ENCODE measurements around the gene DEDD.

The DEDD gene

GRCh38 chr1:161177112-161177935, 44.9 kb upstream of the DEDD start, which contains the start of gene B4GALT3:
Gene B4GALT3 (minus strand): TSS chr1:161177507. CDS start chr1:161176060, 1,447 bp downstream.
- DNase-seq (ENCODE audit: extremely low read depth, insufficient read length), result peak; percentile 90
- Histone ChIP-seq H3K27me3 (replicated peaks; ENCODE audit: control insufficient read depth, insufficient read depth, low read length) (no peaks in the 10 kb centered on the region), H3K36me3 (ENCODE audit: control insufficient read depth, insufficient read depth, low read length) (peaks cover 18% of the 10 kb centered on the region), H3K4me3 (replicated peaks; ENCODE audit: low read depth, low read length) (peak within 1 kb of the TSS; percentile 77)
- no peak for TF ChIP-seq CTCF (IDR thresholded peaks at IDR 0.05; ENCODE audit: insufficient read depth, low read length, poor library complexity, severe bottlenecking)

- TF ChIP-seq CTCF (IDR thresholded peaks at IDR 0.05; ENCODE audit: insufficient read depth, low read length, poor library complexity, severe bottlenecking), result no peak
- DNase-seq (ENCODE audit: extremely low read depth, insufficient read length), result no peak
- H3K27me3 ChIP-seq (replicated peaks; ENCODE audit: control insufficient read depth, insufficient read depth, low read length), result no peaks in the 10 kb centered on the region
Observed at GRCh38 chr1:161176468-161177111, 44.1 kb upstream of the DEDD start.

GRCh38 chr1:161175771-161176453, 43.4 kb upstream of the DEDD start:
- H3K36me3 ChIP-seq (ENCODE audit: control insufficient read depth, insufficient read depth, low read length), result peaks cover 27% of the 10 kb centered on the region
- DNase-seq (ENCODE audit: extremely low read depth, insufficient read length), result no peak
- H3K4me3 ChIP-seq (replicated peaks; ENCODE audit: low read depth, low read length), result peak overlapping the region; percentile 77
- H3K27me3 ChIP-seq (replicated peaks; ENCODE audit: control insufficient read depth, insufficient read depth, low read length), result no peaks in the 10 kb centered on the region
- no peak for TF ChIP-seq CTCF (IDR thresholded peaks at IDR 0.05; ENCODE audit: insufficient read depth, low read length, poor library complexity, severe bottlenecking)

More at GRCh38 chr1:161176468-161177111, 44.1 kb upstream of the DEDD start:
- peak overlapping the region; percentile 77 for H3K4me3 ChIP-seq (replicated peaks; ENCODE audit: low read depth, low read length)
- H3K36me3 ChIP-seq (ENCODE audit: control insufficient read depth, insufficient read depth, low read length), result peaks cover 21% of the 10 kb centered on the region

GRCh38 chr1:161174911-161175310, 42.4 kb upstream of the DEDD start:
- H3K4me3 ChIP-seq (replicated peaks; ENCODE audit: low read depth, low read length), result no peak overlapping the region
- H3K27me3 ChIP-seq (replicated peaks; ENCODE audit: control insufficient read depth, insufficient read depth, low read length), result no peaks in the 10 kb centered on the region
- peaks cover 32% of the 10 kb centered on the region for H3K36me3 ChIP-seq (ENCODE audit: control insufficient read depth, insufficient read depth, low read length)
- DNase-seq (ENCODE audit: extremely low read depth, insufficient read length), result no peak
- TF ChIP-seq CTCF (IDR thresholded peaks at IDR 0.05; ENCODE audit: insufficient read depth, low read length, poor library complexity, severe bottlenecking), result no peak

- no peak for TF ChIP-seq CTCF (IDR thresholded peaks at IDR 0.05; ENCODE audit: insufficient read depth, low read length, poor library complexity, severe bottlenecking)
- H3K36me3 ChIP-seq (ENCODE audit: control insufficient read depth, insufficient read depth, low read length), result peaks cover 32% of the 10 kb centered on the region
- H3K4me3 ChIP-seq (replicated peaks; ENCODE audit: low read depth, low read length), result no peak overlapping the region
- no peaks in the 10 kb centered on the region for H3K27me3 ChIP-seq (replicated peaks; ENCODE audit: control insufficient read depth, insufficient read depth, low read length)
- DNase-seq (ENCODE audit: extremely low read depth, insufficient read length), result no peak
Observed at GRCh38 chr1:161173711-161174110, 41.2 kb upstream of the DEDD start.

All from GM06990 (cell line).